Aorta (tissue), 5 donors: Measurements from ENCODE around the gene HPS3. TPM values are rescaled to one million over a fixed set of nuclear protein-coding genes. Genes with fewer than 3 reads are reported as not detected.

ENCODE experiments used
- ATAC-seq: fragments of 200-7000 bp; cut with Tn5 transposase; one replicate; pipeline ENCODE4 v1.9.1; 2022; ENCODE audit warnings: moderate library complexity; ENCODE audit not compliant: low FRiP score
- DNase-seq, 2 donors: peaks; one replicate each; pipeline ENCODE4 v3.0.0-alpha.2; 2020
- H3K27ac ChIP-seq, 2 donors: one replicate each; pipeline ENCODE4 v1.5.1; 2013; ENCODE audit warnings: low read length in 2 of 2, mild to moderate bottlenecking in 2 of 2, moderate library complexity in 2 of 2, control low read depth in 1 of 2, inconsistent platforms in 1 of 2, low read depth in 1 of 2
- H3K27me3 ChIP-seq, 2 donors: one replicate each; pipeline ENCODE4 v1.6.1; 2013; ENCODE audit warnings: control low read depth in 1 of 2, low read length in 1 of 2, mild to moderate bottlenecking in 1 of 2, moderate library complexity in 1 of 2; ENCODE audit not compliant: insufficient read depth in 2 of 2, control insufficient read depth in 1 of 2
- H3K36me3 ChIP-seq, 2 donors: one replicate each; pipeline ENCODE4 v1.6.1; 2013; ENCODE audit warnings: control low read depth in 1 of 2, low read length in 1 of 2, mild to moderate bottlenecking in 1 of 2; ENCODE audit not compliant: insufficient read depth in 2 of 2, control insufficient read depth in 1 of 2
- H3K4me1 ChIP-seq, 2 donors: one replicate each; pipeline ENCODE4 v1.6.1; 2013; ENCODE audit warnings: low read length in 2 of 2, control low read depth in 1 of 2, mild to moderate bottlenecking in 1 of 2, moderate library complexity in 1 of 2; ENCODE audit not compliant: insufficient read depth in 2 of 2, control insufficient read depth in 1 of 2
- H3K4me3 ChIP-seq, 2 donors: one replicate each; pipeline ENCODE4 v1.5.1; 2013; ENCODE audit warnings: low read length in 2 of 2, control low read depth in 1 of 2, mild to moderate bottlenecking in 1 of 2
- H3K9me3 ChIP-seq: one replicate; pipeline ENCODE4 v1.6.1; 2013; ENCODE audit warnings: mild to moderate bottlenecking, low read length; ENCODE audit not compliant: control insufficient read depth
- WGBS, 2 donors: extraction: QIAGEN DNeasy Blood & Tissue Kit; methylation state at CpG; one replicate each; pipeline ENCODE4 v1.1.7; 2013; 5-methylcytosine and 5-hydroxymethylcytosine counted together
- intact Hi-C, 2 donors: fragments of 100-400 bp; cut with DNase I; formaldehyde crosslinking; loops; one replicate each; pipeline versions ENCODE4 v1.14.2 to v1.15.0; 2022
- polyA plus RNA-seq, 2 donors: library from polyadenylated mRNA; stranded (reverse); fragments of 200-250 nt; gene quantifications; one replicate each; pipeline ENCODE4 v1.2.3, GENCODE V29; 2013
- total RNA-seq, 2 donors: library from RNA; stranded (reverse); fragmentation: NEBNext Ultra II Directional; extraction: Animal tissue kit (Norgen Biotek cat#: 25700); gene quantifications; one replicate each; pipeline ENCODE4 v1.2.1, GENCODE V29; 2021
- donor health status: healthy with polysubstance abuse.
- donor health status: Bipolar disorder and iron deficiency.
- donor health status: DM: no; HTN: no; CAD: no.
- donor health status: DM: no; HTN: no; CAD: no.
- donor health status: DM: yes; HTN: yes; CAD: no.

Gene HPS3
- total and polyA plus RNA-seq, 4 donors: 12.3 to 32.2 (median 15.6) TPM

DNA sequence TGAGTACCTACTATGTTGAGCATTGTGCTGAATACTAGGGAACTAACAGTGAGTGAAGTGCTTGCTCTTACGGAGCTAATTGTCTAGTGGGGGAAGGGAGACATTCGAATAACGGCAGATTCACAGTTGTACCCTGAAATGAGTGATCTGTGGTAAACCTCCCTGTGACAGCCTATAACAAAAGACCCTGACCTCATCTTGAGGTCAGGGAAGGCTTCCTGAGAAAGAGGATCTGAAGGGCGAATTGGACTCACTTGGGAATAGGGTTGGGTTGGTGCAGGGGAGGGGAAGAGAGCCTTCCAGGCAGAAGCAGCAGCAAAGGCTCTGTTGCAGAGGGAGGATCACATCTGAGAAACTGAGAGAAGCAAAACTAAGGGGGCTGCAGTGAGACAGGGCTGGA is 13.2 kb downstream of the HPS3 start:
- H3K4me1 ChIP-seq: no peaks in the 10 kb centered on the region
- H3K4me3 ChIP-seq: no peak overlapping the region
- no peaks in the 10 kb centered on the region for H3K27me3 ChIP-seq
- intact Hi-C loops: no loop called here
- H3K27ac ChIP-seq: no peak overlapping the region
- peaks cover 0 to 4% of the 10 kb centered on the region in 2 donors for H3K36me3 ChIP-seq
- WGBS, 2 donors: 71 to 76% methylated on average over 4 of the region's 4 CpGs
- ATAC-seq: no peak
- H3K9me3 ChIP-seq: no peaks in the 10 kb centered on the region
- DNase-seq: no peak

- Histone ChIP-seq H3K36me3 (peaks cover 0 to 4% of the 10 kb centered on the region in 2 donors), H3K4me3 (no peak overlapping the region), H3K9me3 (no peaks in the 10 kb centered on the region), H3K27me3 (no peaks in the 10 kb centered on the region), H3K4me1 (no peaks in the 10 kb centered on the region), H3K27ac (no peak overlapping the region)
- DNase-seq (peak in 1 of 2 donors; percentile 38), ATAC-seq (no peak)
- intact Hi-C loops: no loop called here
- 68 to 80% methylated on average over 2 of the region's 2 CpGs for WGBS, 2 donors
Observed at GRCh38 chr3:149145356-149145755, 15.9 kb downstream of the HPS3 start.

- DNase-seq (no peak), ATAC-seq (peak; percentile 15)
- H3K36me3 ChIP-seq: peaks cover 0 to 4% of the 10 kb centered on the region in 2 donors
- 96% methylated on average over 1 of the region's 1 CpG for WGBS, 2 donors
- no peak overlapping the region for H3K27ac ChIP-seq
- H3K27me3 ChIP-seq: no peaks in the 10 kb centered on the region
- no peaks in the 10 kb centered on the region for H3K4me1 ChIP-seq
- H3K9me3 ChIP-seq: no peaks in the 10 kb centered on the region
- no peak overlapping the region for H3K4me3 ChIP-seq
- intact Hi-C loops: no loop called here
Observed at GRCh38 chr3:149145974-149146373, 16.5 kb downstream of the HPS3 start.

DNA sequence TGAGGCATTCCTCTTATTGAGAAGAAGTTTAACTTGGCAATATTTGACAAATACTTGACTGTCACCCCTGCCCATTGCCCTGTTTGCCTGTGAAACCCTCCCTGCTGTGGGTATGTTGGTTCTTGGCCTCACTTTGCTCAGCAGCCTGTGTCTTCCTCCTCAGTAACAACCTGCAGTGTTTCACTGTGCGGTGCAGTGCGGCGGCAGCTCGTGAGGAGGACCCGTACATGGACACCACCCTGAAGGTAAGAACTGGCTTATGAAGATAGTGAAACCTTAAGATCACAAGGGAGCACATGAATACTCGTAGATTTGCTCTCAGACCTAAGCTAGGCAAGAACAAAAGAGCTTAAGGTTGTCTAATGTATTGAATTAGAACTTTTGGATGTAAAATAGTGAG is 21.0 kb downstream of the HPS3 start:
- no peak for ATAC-seq
- Histone ChIP-seq H3K4me1 (no peaks in the 10 kb centered on the region), H3K27me3 (no peaks in the 10 kb centered on the region), H3K4me3 (no peak overlapping the region), H3K9me3 (no peaks in the 10 kb centered on the region), H3K27ac (no peak overlapping the region), H3K36me3 (peaks cover 4 to 5% of the 10 kb centered on the region in 2 donors)
- no peak for DNase-seq
- 95 to 96% methylated on average over 6 of the region's 6 CpGs for WGBS, 2 donors
- intact Hi-C loops: loop anchor here in 1 of 2 donors (10.0 kb wide), 1 partner anchor 54 kb away; no protein-coding TSS in a partner anchor

DNA sequence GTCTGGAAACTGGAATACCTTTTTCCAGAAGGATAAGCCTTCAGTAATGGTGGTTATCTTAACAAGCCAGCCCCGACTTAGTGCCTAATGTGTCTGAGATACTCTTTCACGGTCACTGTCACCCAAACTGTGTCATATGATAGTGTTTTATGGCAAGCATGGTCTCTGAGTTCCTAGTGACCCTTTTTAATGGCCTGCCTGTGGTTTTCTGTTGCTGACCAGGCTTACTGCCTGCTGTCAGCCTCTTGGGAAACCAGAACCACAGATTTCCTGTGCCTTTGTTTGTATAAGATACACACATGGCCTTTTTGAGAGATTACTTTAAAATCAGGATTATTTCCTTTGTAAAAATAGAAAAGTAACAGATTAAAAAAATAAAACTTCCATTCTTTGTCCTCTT is 22.4 kb downstream of the HPS3 start:
- Histone ChIP-seq H3K9me3 (no peaks in the 10 kb centered on the region), H3K27ac (no peak overlapping the region), H3K4me1 (no peaks in the 10 kb centered on the region), H3K27me3 (no peaks in the 10 kb centered on the region), H3K4me3 (no peak overlapping the region), H3K36me3 (peaks cover 4 to 7% of the 10 kb centered on the region in 2 donors)
- WGBS, 2 donors: 10 to 22% methylated on average over 2 of the region's 2 CpGs
- DNase-seq: no peak
- no peak for ATAC-seq
- intact Hi-C loops: loop anchor here in 1 of 2 donors (10.0 kb wide), 1 partner anchor 53 kb away; no protein-coding TSS in a partner anchor

DNA sequence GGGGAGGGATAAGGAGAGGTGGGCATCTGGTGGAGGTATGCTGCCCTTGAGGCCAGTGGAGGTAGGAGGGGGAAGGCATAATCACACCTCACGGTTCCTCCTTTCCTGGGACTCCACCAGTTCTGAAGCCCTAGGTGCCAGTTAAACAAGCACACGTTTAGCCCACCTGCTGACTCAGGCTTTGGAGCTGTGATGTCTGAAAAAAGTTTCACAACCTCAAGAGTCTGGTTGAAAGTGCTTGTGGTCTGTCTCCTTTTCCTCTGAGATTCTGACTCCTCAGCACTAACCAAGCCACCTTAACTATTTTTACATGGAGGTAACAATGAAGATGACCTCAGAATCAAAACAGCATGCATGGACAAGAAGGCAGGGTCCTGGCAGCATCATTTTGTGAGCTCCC is 23.0 kb downstream of the HPS3 start:
- Histone ChIP-seq H3K4me3 (no peak overlapping the region), H3K9me3 (no peaks in the 10 kb centered on the region), H3K36me3 (peaks cover 4 to 7% of the 10 kb centered on the region in 2 donors), H3K4me1 (no peaks in the 10 kb centered on the region), H3K27me3 (no peaks in the 10 kb centered on the region), H3K27ac (no peak overlapping the region)
- DNase-seq (no peak), ATAC-seq (no peak)
- WGBS, 2 donors: 52 to 55% methylated on average over 2 of the region's 2 CpGs
- intact Hi-C loops: loop anchor here in 1 of 2 donors (10.0 kb wide), 1 partner anchor 52 kb away; no protein-coding TSS in a partner anchor

DNA sequence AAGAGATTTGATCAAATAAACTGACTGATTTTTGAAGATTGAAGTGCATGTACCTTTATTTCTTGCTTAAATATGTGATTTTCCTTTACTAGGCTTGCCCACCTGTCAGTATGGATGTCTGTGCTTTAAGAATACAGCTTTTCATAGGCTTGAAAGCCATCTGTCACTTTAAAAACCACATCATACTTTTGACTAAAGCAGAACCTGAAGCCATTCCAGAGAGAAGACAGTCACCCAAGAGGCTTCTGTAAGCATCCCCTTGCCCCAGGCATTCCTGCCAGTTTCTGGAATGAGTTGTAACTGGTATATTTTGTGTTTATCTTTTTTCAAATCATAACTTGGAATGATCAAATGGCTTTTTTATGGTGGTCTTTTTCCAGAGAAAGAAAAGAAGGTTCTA is 24.0 kb downstream of the HPS3 start:
- H3K27ac ChIP-seq: no peak overlapping the region
- H3K36me3 ChIP-seq: peaks cover 5 to 7% of the 10 kb centered on the region in 2 donors
- intact Hi-C loops: loop anchor here in 1 of 2 donors (10.0 kb wide), 1 partner anchor 51 kb away; no protein-coding TSS in a partner anchor
- H3K4me1 ChIP-seq: no peaks in the 10 kb centered on the region
- no peaks in the 10 kb centered on the region for H3K27me3 ChIP-seq
- H3K9me3 ChIP-seq: no peaks in the 10 kb centered on the region
- no peak overlapping the region for H3K4me3 ChIP-seq
- ATAC-seq (no peak), DNase-seq (no peak)

DNA sequence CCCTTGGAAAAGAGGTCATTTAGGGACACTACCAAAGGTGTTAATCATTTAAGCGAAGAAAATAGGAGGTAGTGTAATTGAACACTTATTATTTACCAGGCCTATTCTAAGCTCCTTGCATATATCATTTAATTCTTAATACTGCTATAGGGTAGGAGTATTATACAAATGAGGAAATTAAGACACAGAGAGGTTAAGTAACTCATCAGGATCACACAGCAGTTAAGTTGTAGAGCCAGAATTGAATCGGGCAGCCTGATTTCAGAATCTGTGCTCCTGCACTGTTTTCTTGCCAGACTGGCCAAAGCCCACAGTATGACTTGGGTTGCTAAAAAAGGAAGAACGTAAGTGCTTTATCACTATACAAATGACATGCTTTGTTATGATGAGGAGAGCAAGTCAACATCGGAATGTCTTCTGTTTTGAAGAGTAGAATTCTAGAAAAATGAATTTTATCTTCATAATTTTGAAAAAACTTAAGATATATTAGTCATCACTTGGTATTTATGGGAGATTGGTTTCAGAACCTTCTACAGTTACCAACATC is 31.4 kb downstream of the HPS3 start:
- Histone ChIP-seq H3K27ac (no peak overlapping the region), H3K4me1 (no peaks in the 10 kb centered on the region), H3K4me3 (no peak overlapping the region), H3K36me3 (peaks cover 7 to 10% of the 10 kb centered on the region in 2 donors), H3K27me3 (no peaks in the 10 kb centered on the region), H3K9me3 (no peaks in the 10 kb centered on the region)
- DNase-seq (no peak), ATAC-seq (no peak)
- intact Hi-C loops: no loop called here
- 41 to 61% methylated on average over 4 of the region's 4 CpGs for WGBS, 2 donors

DNA sequence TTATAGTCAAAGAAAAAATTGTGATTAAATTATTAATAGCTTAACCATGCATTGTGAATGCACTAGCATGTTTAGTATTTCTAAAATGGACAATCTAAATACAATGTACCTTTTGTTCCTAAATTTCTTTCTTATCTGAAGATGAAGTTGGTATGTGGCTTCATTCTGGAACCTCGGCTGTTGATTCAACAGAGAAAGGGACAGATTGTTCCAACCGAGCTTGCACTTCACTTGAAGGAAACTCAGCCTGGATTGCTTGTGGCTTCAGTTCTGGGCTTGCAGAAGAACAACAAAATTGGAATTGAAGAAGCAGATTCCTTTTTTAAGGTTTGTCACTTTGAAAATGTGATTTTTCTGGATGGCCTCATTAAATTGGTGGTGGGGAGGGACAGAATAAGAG is 32.6 kb downstream of the HPS3 start:
- H3K4me1 ChIP-seq: no peaks in the 10 kb centered on the region
- ATAC-seq (no peak), DNase-seq (no peak)
- intact Hi-C loops: no loop called here
- WGBS, 2 donors: 81 to 92% methylated on average over 2 of the region's 2 CpGs
- no peak overlapping the region for H3K27ac ChIP-seq
- H3K27me3 ChIP-seq: no peaks in the 10 kb centered on the region
- no peak overlapping the region for H3K4me3 ChIP-seq
- peaks cover 7 to 8% of the 10 kb centered on the region in 2 donors for H3K36me3 ChIP-seq
- H3K9me3 ChIP-seq: no peaks in the 10 kb centered on the region
